Stimulated activated memory B cell treated with anti-CD40 and anti-IgM and Interleukin-4, amounts not matched to agents 10 μg/mL and 1 μg/mL and 100 μg/mL, for 72 hours (primary cell): ENCODE data around the gene ATP13A3.

Experiments
- ATAC-seq: fragments of 150-1000 bp; cut with Tn5 transposase; 2 replicates; pipeline ENCODE4 v1.10.0; 2021
- H3K27ac Mint-ChIP-seq: one replicate; pipeline ENCODE4 v1.8.0; 2022; ENCODE audit warnings: mild to moderate bottlenecking, mixed read lengths
- H3K27me3 Mint-ChIP-seq: one replicate; pipeline ENCODE4 v1.8.0; 2022; ENCODE audit warnings: mixed read lengths
- H3K36me3 Mint-ChIP-seq: one replicate; pipeline ENCODE4 v1.8.0; 2022; ENCODE audit warnings: mixed read lengths
- H3K4me1 Mint-ChIP-seq: one replicate; pipeline ENCODE4 v1.8.0; 2022; ENCODE audit warnings: mixed read lengths
- H3K4me3 Mint-ChIP-seq: one replicate; pipeline ENCODE4 v1.8.0; 2022; ENCODE audit warnings: mild to moderate bottlenecking, moderate library complexity, mixed read lengths
- H3K9me3 Mint-ChIP-seq: one replicate; pipeline ENCODE4 v1.8.0; 2022; ENCODE audit warnings: mixed read lengths

The ATP13A3 gene

GRCh38 chr3:194376241-194376560 is 110.6 kb downstream of the ATP13A3 start:
- H3K9me3 Mint-ChIP-seq: no peaks in the 10 kb centered on the region
- peaks cover 78% of the 10 kb centered on the region for H3K27me3 Mint-ChIP-seq

DNA sequence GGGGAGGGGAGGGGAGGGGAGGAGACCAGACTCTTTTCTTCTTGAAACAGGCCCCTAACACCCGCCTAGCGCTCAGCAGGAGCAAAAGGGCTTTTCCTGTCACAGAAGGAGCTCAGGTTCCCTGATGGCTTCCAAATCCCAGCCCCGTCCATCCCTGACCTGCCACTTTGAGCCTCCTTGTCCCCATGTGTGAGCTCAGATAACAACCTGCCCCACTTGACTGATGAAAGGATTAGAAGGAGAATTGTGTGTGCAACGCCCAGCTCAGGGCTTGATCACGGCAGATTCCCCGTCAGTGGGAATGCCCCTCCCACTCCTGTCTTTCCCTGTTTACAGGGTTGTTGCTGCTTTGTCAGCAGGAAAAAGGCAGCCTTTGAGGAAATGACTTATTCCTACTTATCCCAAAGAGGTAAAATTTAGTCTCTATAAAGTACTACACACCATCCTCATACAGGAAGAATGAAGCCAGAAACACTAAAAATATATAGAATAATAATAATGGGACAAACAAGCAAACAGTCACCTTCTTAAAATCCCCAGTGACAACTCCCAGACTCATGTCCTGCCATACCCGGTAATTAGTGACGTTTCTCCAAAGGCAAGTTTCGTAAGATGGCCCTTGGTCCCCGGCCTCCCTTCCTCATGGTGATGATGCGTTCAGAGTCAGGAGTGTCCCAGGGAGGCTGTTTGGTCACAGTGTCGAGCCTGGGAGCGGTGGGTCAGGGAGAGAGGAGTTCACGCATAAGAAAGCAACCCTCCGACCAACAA is 111.1 kb downstream of the ATP13A3 start:
- Mint-ChIP-seq H3K4me1 (no peaks in the 10 kb centered on the region), H3K27ac (no peak overlapping the region), H3K9me3 (no peaks in the 10 kb centered on the region), H3K27me3 (peaks cover 82% of the 10 kb centered on the region), H3K36me3 (no peaks in the 10 kb centered on the region), H3K4me3 (no peak overlapping the region)
- ATAC-seq: no peak

More at GRCh38 chr3:194376241-194376560, 110.6 kb downstream of the ATP13A3 start:
- Mint-ChIP-seq H3K4me1 (no peaks in the 10 kb centered on the region), H3K4me3 (no peak overlapping the region), H3K27ac (no peak overlapping the region), H3K36me3 (no peaks in the 10 kb centered on the region)
- no peak for ATAC-seq

DNA sequence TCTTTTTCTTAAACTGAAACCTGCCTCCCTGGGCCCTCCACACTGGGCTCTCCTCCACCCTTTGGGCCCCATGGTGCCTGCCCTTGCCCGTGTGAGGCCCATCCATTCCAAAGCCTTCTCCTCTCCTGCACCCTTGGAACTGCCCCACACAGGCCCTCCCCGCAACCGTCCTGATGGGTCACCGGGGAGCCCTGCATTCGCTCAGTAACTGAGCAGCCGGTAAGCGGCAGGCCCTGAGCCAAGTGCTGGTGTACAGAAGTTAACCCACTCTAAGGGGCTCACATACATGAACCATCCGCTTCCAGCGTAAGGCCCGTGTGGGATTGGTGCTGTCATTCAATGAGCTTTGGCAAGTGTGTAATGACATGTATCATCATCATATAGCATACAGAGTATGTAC is 111.9 kb downstream of the ATP13A3 start:
- no peak for ATAC-seq
- Mint-ChIP-seq H3K36me3 (no peaks in the 10 kb centered on the region), H3K4me1 (no peaks in the 10 kb centered on the region), H3K27ac (no peak overlapping the region), H3K4me3 (no peak overlapping the region), H3K27me3 (peaks cover 89% of the 10 kb centered on the region), H3K9me3 (no peaks in the 10 kb centered on the region)

GRCh38 chr3:194373899-194374298 is 112.9 kb downstream of the ATP13A3 start:
- H3K36me3 Mint-ChIP-seq: no peaks in the 10 kb centered on the region
- ATAC-seq: no peak
- peaks cover 97% of the 10 kb centered on the region for H3K27me3 Mint-ChIP-seq
- H3K4me3 Mint-ChIP-seq: no peak overlapping the region
- no peak overlapping the region for H3K27ac Mint-ChIP-seq
- no peaks in the 10 kb centered on the region for H3K9me3 Mint-ChIP-seq
- no peaks in the 10 kb centered on the region for H3K4me1 Mint-ChIP-seq

- Mint-ChIP-seq H3K27me3 (peaks cover 97% of the 10 kb centered on the region), H3K4me1 (no peaks in the 10 kb centered on the region), H3K36me3 (no peaks in the 10 kb centered on the region), H3K27ac (no peak overlapping the region), H3K4me3 (no peak overlapping the region), H3K9me3 (no peaks in the 10 kb centered on the region)
- no peak for ATAC-seq
These were observed 113.8 kb downstream of the ATP13A3 start for GRCh38 chr3:194373028-194373427.

DNA sequence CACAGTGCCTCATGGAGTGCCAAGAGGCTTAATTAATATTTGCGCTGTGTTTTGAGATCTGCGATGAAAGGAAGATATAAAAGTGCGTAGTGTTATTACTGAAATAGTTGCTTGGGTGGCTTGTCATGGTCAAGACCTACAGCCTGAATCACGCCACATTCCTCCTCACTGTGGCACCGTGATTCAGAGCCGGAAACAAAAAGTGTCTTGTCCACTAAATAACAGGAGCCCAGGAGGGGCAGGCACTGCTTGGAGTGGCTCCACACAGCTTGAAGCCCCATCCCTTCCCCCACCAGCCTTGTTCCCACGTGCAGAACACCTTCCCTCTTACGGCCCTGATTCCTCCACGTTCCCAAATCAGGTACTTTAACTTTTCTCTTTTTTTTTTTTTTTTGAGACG is 116.0 kb downstream of the ATP13A3 start:
- ATAC-seq: no peak
- H3K36me3 Mint-ChIP-seq: no peaks in the 10 kb centered on the region
- no peaks in the 10 kb centered on the region for H3K4me1 Mint-ChIP-seq
- H3K9me3 Mint-ChIP-seq: no peaks in the 10 kb centered on the region
- no peak overlapping the region for H3K27ac Mint-ChIP-seq
- H3K27me3 Mint-ChIP-seq: peaks cover 94% of the 10 kb centered on the region
- no peak overlapping the region for H3K4me3 Mint-ChIP-seq

DNA sequence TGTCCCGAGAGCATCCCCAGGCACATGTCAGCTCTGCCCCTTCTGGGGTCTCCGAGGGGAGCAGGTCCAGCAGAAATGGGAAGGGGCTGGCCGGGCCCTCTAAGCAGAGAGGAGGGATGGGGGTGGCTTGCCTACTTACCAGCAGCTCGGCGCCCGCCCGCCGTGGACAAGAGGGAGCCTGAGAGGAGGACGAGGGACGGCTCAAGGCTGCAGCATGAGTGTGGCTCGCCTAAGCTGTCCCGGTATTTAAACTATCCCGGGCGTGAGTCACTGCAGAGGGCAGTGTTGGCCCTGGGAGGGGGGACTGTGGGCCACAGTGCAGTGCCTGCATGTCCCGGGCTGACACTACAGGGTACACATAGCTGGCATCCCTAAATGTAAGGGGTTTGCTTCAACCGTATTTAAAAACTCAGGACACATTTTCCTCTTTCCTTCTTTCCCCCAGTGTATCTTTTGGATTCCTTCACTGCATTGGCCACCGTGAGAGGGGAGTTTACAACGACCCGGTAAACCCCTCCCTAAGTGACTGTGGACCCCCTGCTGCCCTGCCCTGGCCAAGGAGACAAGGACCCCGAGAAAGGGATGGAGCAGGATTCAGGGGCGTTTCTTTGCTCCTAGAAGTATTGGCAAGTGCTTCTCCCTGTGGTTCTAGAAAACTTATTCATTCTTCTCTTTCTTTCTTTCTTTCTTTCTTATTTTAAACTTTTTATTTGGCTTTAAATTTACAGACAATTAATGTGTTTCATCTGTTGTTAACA is 117.1 kb downstream of the ATP13A3 start, which contains the start of gene LRRC15:
Gene LRRC15 (minus strand): TSS at position 222 of the 758 bp plus-strand sequence. CDS start 8,700 bp downstream, outside the sequence.
- H3K36me3 Mint-ChIP-seq: no peaks in the 10 kb centered on the region
- H3K4me3 Mint-ChIP-seq: no peak within 1 kb of the TSS
- peaks cover 89% of the 10 kb centered on the region for H3K27me3 Mint-ChIP-seq
- peak; percentile 45 for ATAC-seq
- H3K27ac Mint-ChIP-seq: no peak within 1 kb of the TSS
- H3K4me1 Mint-ChIP-seq: no peaks in the 10 kb centered on the region
- H3K9me3 Mint-ChIP-seq: no peaks in the 10 kb centered on the region

DNA sequence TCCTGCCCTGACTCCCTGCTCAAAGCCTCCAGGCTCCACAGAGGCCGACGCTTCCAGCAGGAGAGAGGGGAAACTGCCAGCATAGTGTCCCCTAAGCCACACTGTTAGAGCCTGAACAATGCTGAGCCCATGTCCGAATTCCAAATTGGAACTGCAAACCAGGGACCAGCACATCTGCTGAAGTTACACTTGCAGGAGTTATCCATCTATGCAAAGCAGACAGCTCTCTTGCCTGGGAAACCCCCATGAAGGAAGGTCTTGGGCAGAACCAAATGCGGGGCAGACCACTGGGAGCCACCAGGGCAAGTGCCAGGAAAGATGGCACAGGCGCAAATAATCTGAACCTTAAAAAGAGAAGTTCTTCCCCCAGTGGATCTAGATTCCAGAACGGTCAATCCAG is 117.9 kb downstream of the ATP13A3 start:
- no peaks in the 10 kb centered on the region for H3K36me3 Mint-ChIP-seq
- peaks cover 81% of the 10 kb centered on the region for H3K27me3 Mint-ChIP-seq
- H3K4me1 Mint-ChIP-seq: no peaks in the 10 kb centered on the region
- H3K9me3 Mint-ChIP-seq: no peaks in the 10 kb centered on the region
- no peak overlapping the region for H3K27ac Mint-ChIP-seq
- no peak overlapping the region for H3K4me3 Mint-ChIP-seq
- no peak for ATAC-seq

GRCh38 chr3:194367992-194368841 is 118.6 kb downstream of the ATP13A3 start:
- no peaks in the 10 kb centered on the region for H3K36me3 Mint-ChIP-seq
- no peaks in the 10 kb centered on the region for H3K4me1 Mint-ChIP-seq
- no peak for ATAC-seq
- H3K4me3 Mint-ChIP-seq: no peak overlapping the region
- H3K27ac Mint-ChIP-seq: no peak overlapping the region
- H3K9me3 Mint-ChIP-seq: no peaks in the 10 kb centered on the region
- peaks cover 74% of the 10 kb centered on the region for H3K27me3 Mint-ChIP-seq

DNA sequence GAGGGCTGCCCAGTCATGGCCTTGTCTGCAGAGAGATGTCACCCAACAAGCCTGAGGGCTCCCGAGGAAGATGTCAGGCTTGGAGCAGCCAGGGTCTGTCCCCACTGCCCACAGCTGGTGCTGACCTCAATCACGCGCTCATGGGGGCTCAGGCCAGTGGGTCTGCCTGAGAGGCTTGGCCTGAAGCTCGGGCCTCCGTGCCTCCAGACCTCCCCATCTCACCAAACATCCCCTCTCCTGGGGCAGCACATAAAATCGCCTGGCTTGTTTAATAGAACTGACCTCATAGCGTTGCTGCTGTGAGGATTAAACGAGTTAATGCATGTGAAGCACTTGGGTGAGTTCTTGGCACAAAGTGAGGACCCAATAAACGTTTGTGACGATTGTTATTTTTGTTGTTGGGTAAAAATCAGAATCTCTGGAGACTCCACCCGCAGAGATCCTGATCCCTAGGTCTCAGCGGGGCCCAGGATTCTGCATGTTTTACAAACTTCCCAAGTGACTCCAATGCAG is 120.8 kb downstream of the ATP13A3 start:
- Mint-ChIP-seq H3K9me3 (no peaks in the 10 kb centered on the region), H3K36me3 (no peaks in the 10 kb centered on the region), H3K27me3 (peaks cover 52% of the 10 kb centered on the region), H3K4me3 (no peak overlapping the region), H3K4me1 (no peaks in the 10 kb centered on the region), H3K27ac (no peak overlapping the region)
- no peak for ATAC-seq

DNA sequence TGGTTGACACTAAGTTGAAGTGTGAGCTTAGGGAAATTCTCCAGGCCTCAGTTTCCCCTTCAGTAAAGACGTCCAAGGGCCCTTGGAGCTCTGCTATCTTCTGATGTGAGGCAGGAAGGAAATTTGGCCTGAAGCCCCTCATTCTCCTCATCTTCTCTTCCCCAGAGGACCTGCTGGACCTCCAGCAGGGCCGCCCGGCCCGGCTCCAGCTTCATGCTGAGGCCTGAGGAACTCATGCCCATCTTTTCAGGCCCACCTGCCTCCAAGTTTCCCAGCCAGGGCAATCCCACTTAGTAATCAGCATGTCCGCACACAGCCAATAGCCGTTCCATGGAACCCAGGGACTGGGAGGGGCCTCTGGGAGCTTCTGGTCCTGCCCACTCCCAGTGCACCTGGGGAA is 121.3 kb downstream of the ATP13A3 start:
- Mint-ChIP-seq H3K27me3 (peaks cover 47% of the 10 kb centered on the region), H3K9me3 (no peaks in the 10 kb centered on the region), H3K4me3 (no peak overlapping the region), H3K27ac (no peak overlapping the region), H3K4me1 (no peaks in the 10 kb centered on the region), H3K36me3 (no peaks in the 10 kb centered on the region)
- no peak for ATAC-seq

- H3K27me3 Mint-ChIP-seq: peaks cover 47% of the 10 kb centered on the region
- H3K4me1 Mint-ChIP-seq: no peaks in the 10 kb centered on the region
- no peaks in the 10 kb centered on the region for H3K9me3 Mint-ChIP-seq
These were observed 122.0 kb downstream of the ATP13A3 start for GRCh38 chr3:194364652-194365434.

DNA sequence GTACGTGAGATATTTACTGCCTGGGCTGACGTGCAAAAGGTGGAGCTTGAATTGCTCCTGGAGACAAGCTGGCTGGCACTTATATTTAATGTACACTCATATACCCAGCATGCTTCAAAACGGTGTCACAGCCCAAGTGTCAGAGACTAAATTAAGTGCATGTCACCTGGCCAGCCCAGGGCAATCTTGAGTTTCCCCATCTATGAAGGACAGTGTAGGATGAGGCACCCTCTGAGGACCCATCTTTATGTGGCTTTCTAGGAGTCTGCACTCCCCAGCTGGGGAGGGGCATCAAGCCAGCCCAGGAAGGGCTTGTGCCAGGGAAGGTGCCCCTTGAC is 122.5 kb downstream of the ATP13A3 start:
- no peaks in the 10 kb centered on the region for H3K4me1 Mint-ChIP-seq
- H3K27me3 Mint-ChIP-seq: peaks cover 46% of the 10 kb centered on the region
- ATAC-seq: no peak
- no peak overlapping the region for H3K4me3 Mint-ChIP-seq
- H3K27ac Mint-ChIP-seq: no peak overlapping the region
- H3K9me3 Mint-ChIP-seq: no peaks in the 10 kb centered on the region
- no peaks in the 10 kb centered on the region for H3K36me3 Mint-ChIP-seq

More at GRCh38 chr3:194364652-194365434, 122.0 kb downstream of the ATP13A3 start:
- ATAC-seq: no peak
- Mint-ChIP-seq H3K27ac (no peak overlapping the region), H3K4me3 (no peak overlapping the region), H3K36me3 (no peaks in the 10 kb centered on the region)

DNA sequence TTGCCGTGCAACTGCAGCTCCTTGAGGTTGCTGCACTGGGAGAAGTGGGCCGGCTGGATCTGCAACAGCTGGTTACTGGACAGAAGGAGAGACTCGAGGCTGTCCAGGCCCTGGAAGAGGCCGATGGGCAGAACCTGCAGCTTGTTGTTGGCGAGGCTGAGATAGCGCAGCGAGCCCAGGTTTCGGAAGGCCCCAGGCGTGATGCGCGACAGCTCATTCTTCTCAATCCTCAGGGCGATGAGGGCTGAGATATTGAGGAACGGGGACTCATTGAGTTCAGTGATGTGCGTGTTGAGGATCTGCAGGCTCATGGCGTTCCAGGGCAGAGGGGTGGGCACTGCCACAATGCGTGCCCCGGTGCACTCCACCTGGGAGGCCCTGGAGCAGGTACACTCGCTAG is 126.2 kb downstream of the ATP13A3 start:
- no peak for ATAC-seq
- Mint-ChIP-seq H3K27ac (no peak overlapping the region), H3K4me1 (no peaks in the 10 kb centered on the region), H3K9me3 (no peaks in the 10 kb centered on the region), H3K27me3 (peaks cover 36% of the 10 kb centered on the region), H3K36me3 (no peaks in the 10 kb centered on the region), H3K4me3 (no peak overlapping the region)
